H1 (cell line): ENCODE measurements around the gene CAMK2B. TPM values are rescaled to one million over a fixed set of nuclear protein-coding genes. Genes with fewer than 3 reads are reported as not detected.

ENCODE experiments used
- ATF2 ChIP-seq: IDR thresholded peaks from 2 replicates; pipeline ENCODE4 v1.6.1; 2012; ENCODE audit warnings: low read length, inconsistent platforms
- RAD21 ChIP-seq, 2 experiments: IDR thresholded peaks in 1 of 2; conservative IDR thresholded peaks in 1 of 2; 2 replicates each; pipeline ENCODE4 v1.6.1; 2011; ENCODE audit warnings: low read depth in 2 of 2, low read length in 2 of 2, improper control_type of control experiment in 1 of 2, inconsistent platforms in 1 of 2, mild to moderate bottlenecking in 1 of 2, moderate library complexity in 1 of 2
- polyA plus RNA-seq, 7 experiments: library from polyadenylated mRNA; depleted of rRNA in 3 of 7; stranded (reverse) in 5 of 7; unstranded in 2 of 7; fragments of >200 nt in 5 of 7; fragments of 200-250 nt in 2 of 7; gene quantifications; 1 replicate in 5 of 7; 2 replicates in 1 of 7; 4 replicates in 1 of 7; pipeline versions ENCODE4 v1.2.1 to v1.2.3, GENCODE V29; 2011 to 2013; ENCODE audit warnings: missing spikeins in 2 of 7, mixed read lengths in 2 of 7
- total RNA-seq: library from RNA; stranded (reverse); fragmentation: NEBNext Ultra II Directional; extraction: Animal tissue kit (Norgen Biotek cat#: 25700); gene quantifications from 2 replicates; pipeline ENCODE4 v1.2.1, GENCODE V29; 2021

The CAMK2B gene
- total and polyA plus RNA-seq, 2 of the 8 experiments (the other 6 are each of a cell fraction or from before 2014, with no cell fraction given), result 0.05 to 0.15 TPM

- no peak for TF ChIP-seq ATF2
- TF ChIP-seq RAD21 (IDR thresholded peaks at IDR 0.05 in 1 of 2, conservative IDR thresholded peaks at IDR 0.05 in 1 of 2; ENCODE audit: low read depth in 2 of 2, low read length in 2 of 2), result no peak
- TF ChIP-seq, all 59 proteins: peak for 0
These were observed 12.4 kb downstream of the CAMK2B start (continued) for GRCh38 chr7:44313016-44313415.
